PFSK-1 (cell line): ENCODE results near the gene NDP.

Source experiments
- POLR2AphosphoS5 ChIP-seq: IDR thresholded peaks from 2 replicates; pipeline ENCODE4 v1.6.1; 2012; ENCODE audit warnings: low read depth, mild to moderate bottlenecking, control low read depth, low read length, moderate library complexity
- TAF1 ChIP-seq: IDR thresholded peaks from 2 replicates; pipeline ENCODE4 v1.6.1; 2012; ENCODE audit warnings: low read length, control low read depth, borderline replicate concordance; ENCODE audit not compliant: insufficient read depth

GRCh38 chrX:44002567-44002966, 29.4 kb upstream of the NDP start:
- TF ChIP-seq POLR2AphosphoS5 = no peak
- no peak for TF ChIP-seq TAF1
